Nephron (organoid): ENCODE data around the gene SORBS1.

Experiments used
- H3K27ac Mint-ChIP-seq, 3 experiments: 2 replicates each; pipeline ENCODE4 v1.8.0; 2020; ENCODE audit warnings: mixed read lengths in 3 of 3, mild to moderate bottlenecking in 2 of 3, moderate library complexity in 1 of 3
- H3K27me3 Mint-ChIP-seq: 2 replicates; pipeline ENCODE4 v1.8.0; 2021; ENCODE audit warnings: low read depth, mild to moderate bottlenecking, moderate library complexity, mixed read lengths
- H3K36me3 Mint-ChIP-seq: 2 replicates; pipeline ENCODE4 v1.8.0; 2020; ENCODE audit warnings: low read depth, mixed read lengths
- H3K4me1 Mint-ChIP-seq: 2 replicates; pipeline ENCODE4 v1.8.0; 2020; ENCODE audit warnings: mixed read lengths
- H3K4me3 Mint-ChIP-seq, 3 experiments: 2 replicates each; pipeline ENCODE4 v1.8.0; 2020; ENCODE audit warnings: mild to moderate bottlenecking in 3 of 3, mixed read lengths in 3 of 3, moderate library complexity in 2 of 3
- H3K9me3 Mint-ChIP-seq: 2 replicates; pipeline ENCODE4 v1.8.0; 2020; ENCODE audit warnings: mixed read lengths
- TF ChIP-seq, protein P1 (sequence below), 3 experiments: fragments of 200-600 bp; sonication (generic); IDR thresholded peaks; one replicate each; pipeline ENCODE4 v1.5.0; 2021; ENCODE audit warnings: antibody characterized with exemption in 3 of 3; ENCODE audit not compliant: unreplicated experiment in 3 of 3

Gene SORBS1

DNA sequence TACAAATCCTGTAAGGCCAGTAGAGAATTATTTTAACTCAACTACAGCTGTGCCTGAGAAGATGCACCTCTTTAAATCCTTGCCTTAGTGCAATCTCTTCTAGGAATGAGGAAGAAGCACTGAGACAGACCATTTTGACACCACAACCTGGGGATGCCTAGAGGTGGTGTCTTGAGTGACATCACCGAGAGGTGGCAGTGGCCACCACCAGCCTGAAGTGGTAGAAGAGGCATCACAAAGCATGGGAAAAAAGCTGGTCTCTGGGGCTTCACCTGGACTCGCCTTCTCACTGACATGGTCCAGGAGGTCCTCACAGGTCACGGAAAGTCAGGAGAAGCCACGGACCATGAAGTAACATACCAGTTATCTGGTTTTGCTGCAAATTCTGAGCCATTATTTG is 171.2 kb downstream of the SORBS1 start:
- Mint-ChIP-seq H3K9me3 (no peaks in the 10 kb centered on the region), H3K27ac (no peak overlapping the region), H3K27me3 (no peaks in the 10 kb centered on the region), H3K36me3 (peaks cover 6% of the 10 kb centered on the region), H3K4me1 (peaks cover 13% of the 10 kb centered on the region), H3K4me3 (no peak overlapping the region)
- TF ChIP-seq, protein P1, sequence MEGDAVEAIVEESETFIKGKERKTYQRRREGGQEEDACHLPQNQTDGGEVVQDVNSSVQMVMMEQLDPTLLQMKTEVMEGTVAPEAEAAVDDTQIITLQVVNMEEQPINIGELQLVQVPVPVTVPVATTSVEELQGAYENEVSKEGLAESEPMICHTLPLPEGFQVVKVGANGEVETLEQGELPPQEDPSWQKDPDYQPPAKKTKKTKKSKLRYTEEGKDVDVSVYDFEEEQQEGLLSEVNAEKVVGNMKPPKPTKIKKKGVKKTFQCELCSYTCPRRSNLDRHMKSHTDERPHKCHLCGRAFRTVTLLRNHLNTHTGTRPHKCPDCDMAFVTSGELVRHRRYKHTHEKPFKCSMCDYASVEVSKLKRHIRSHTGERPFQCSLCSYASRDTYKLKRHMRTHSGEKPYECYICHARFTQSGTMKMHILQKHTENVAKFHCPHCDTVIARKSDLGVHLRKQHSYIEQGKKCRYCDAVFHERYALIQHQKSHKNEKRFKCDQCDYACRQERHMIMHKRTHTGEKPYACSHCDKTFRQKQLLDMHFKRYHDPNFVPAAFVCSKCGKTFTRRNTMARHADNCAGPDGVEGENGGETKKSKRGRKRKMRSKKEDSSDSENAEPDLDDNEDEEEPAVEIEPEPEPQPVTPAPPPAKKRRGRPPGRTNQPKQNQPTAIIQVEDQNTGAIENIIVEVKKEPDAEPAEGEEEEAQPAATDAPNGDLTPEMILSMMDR (IDR thresholded peaks at IDR 0.05; ENCODE audit: unreplicated experiment in 3 of 3) = no peak

DNA sequence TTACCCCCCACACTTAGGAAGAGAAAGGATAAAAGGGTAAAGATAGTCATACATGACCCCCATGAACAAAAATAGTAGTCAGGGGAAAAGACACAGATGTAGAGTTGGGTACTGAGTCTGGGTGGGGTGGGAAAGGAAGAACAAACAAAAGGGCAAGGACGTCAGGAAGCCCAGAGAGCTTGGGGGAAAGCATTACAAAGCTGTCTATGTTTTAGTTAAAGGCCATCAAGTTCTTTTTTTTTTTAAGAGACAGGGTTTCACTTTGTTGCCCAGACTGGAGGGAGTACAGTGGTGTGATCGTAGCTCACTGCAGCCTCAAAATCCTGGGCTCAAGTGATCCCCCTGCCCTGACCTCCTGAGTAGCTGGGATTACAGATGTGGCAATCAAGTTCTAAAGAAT is 172.0 kb downstream of the SORBS1 start:
- H3K27me3 Mint-ChIP-seq = no peaks in the 10 kb centered on the region
- TF ChIP-seq, protein P1 (IDR thresholded peaks at IDR 0.05; ENCODE audit: unreplicated experiment in 3 of 3) = no peak
- H3K36me3 Mint-ChIP-seq = peaks cover 4% of the 10 kb centered on the region
- no peak overlapping the region for H3K4me3 Mint-ChIP-seq
- H3K27ac Mint-ChIP-seq = no peak overlapping the region
- peaks cover 13% of the 10 kb centered on the region for H3K4me1 Mint-ChIP-seq
- no peaks in the 10 kb centered on the region for H3K9me3 Mint-ChIP-seq

DNA sequence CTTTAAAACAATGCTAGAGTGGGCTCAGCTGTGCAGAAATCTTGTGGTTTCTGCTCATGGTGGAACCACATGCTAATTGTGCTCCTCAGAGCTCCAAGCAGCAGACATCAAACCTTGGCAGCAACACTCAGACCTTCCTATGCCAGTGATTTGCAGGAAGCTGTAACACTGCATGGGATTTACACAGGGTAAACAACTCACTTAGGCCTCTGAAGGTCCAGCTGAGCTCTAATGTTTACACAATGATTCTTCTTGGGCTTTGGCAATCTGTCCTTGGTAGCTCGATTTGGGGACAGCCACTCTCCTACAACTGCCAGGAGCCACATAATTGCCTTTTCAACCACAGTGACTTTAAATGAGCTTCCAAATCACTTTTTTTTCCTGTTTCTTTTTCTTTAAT is 172.6 kb downstream of the SORBS1 start:
- TF ChIP-seq, protein P1 (IDR thresholded peaks at IDR 0.05; ENCODE audit: unreplicated experiment in 3 of 3) = no peak
- Mint-ChIP-seq H3K27ac (no peak overlapping the region), H3K4me1 (peaks cover 13% of the 10 kb centered on the region), H3K4me3 (no peak overlapping the region), H3K9me3 (no peaks in the 10 kb centered on the region), H3K27me3 (no peaks in the 10 kb centered on the region), H3K36me3 (peaks cover 6% of the 10 kb centered on the region)

DNA sequence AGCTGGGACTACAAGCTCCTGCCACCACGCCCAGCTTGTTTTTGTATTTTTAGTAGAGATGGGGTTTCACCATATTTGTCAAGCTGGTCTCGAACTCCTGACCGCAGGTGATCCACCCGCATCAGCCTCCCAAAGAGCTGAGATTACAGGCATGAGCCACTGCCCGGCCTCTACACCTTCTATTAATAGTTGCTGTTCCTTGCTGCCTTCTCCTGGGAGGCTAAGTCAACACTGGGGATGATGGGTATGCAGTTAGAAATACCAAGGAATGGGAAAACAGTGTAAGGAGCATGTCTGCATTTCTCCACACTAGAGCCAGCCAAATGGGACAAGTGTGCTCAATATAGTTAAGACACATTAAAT is 173.1 kb downstream of the SORBS1 start:
- no peak overlapping the region for H3K27ac Mint-ChIP-seq
- H3K4me3 Mint-ChIP-seq = no peak overlapping the region
- TF ChIP-seq, protein P1 (IDR thresholded peaks at IDR 0.05; ENCODE audit: unreplicated experiment in 3 of 3) = no peak
- H3K9me3 Mint-ChIP-seq = no peaks in the 10 kb centered on the region
- no peaks in the 10 kb centered on the region for H3K27me3 Mint-ChIP-seq
- peaks cover 13% of the 10 kb centered on the region for H3K4me1 Mint-ChIP-seq
- peaks cover 6% of the 10 kb centered on the region for H3K36me3 Mint-ChIP-seq

DNA sequence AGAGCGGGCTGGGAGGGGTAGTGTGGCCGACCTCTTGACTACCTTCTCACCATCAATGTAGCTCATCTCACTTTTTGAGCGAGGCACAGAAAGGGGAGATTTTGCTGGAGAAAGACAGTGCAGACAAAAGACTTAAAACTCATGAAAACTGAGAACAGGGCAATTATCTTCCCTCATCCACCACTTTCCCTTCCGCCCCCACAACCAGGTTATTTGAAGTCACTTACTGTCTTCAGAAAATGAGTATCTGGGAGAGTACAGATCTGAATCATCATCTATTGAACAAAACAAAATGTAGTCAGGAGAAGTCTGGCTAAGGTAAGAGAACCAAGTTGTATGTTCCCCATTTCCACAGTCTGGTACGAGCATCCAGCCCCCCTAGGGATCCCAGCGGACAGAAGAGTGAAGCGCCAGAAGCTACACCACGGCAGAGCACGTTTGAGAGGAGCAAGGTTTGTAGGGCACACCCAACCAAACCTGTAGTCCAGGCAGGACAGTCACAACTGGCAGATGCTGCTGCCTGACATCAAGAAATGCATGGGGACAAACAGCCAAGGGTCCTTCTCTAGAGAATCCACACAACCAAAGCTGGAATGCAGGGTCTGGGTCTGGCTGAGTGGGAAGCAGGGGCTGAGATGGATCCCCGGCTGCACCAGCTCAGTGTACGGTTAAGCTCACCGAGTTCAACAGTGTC is 177.0 kb downstream of the SORBS1 start:
- H3K4me1 Mint-ChIP-seq = no peaks in the 10 kb centered on the region
- peaks cover 23% of the 10 kb centered on the region for H3K36me3 Mint-ChIP-seq
- no peak overlapping the region for H3K27ac Mint-ChIP-seq
- H3K4me3 Mint-ChIP-seq = no peak overlapping the region
- no peaks in the 10 kb centered on the region for H3K27me3 Mint-ChIP-seq
- TF ChIP-seq, protein P1 (IDR thresholded peaks at IDR 0.05; ENCODE audit: unreplicated experiment in 3 of 3) = no peak
- no peaks in the 10 kb centered on the region for H3K9me3 Mint-ChIP-seq

DNA sequence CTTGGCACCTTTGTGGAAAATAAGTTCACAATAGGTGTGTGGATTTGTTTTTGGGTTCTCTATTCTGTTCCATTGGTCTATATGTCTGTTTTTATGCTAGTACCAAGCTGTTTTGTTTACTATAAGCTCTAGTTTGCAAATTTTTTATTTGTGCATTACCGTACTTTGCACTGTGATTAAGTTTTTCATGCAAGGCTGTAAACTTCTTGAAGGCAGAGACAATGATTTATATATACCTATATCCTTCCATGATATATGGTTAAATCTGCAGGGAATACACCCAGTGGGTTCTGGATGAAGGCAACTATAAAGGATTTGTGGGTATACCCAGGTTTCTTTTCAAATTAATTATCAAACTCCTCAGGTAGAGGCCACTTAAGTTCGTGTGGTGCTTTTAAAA is 178.6 kb downstream of the SORBS1 start:
- TF ChIP-seq, protein P1 (IDR thresholded peaks at IDR 0.05; ENCODE audit: unreplicated experiment in 3 of 3) = no peak
- no peak overlapping the region for H3K27ac Mint-ChIP-seq
- peaks cover 27% of the 10 kb centered on the region for H3K36me3 Mint-ChIP-seq
- no peaks in the 10 kb centered on the region for H3K27me3 Mint-ChIP-seq
- H3K4me1 Mint-ChIP-seq = no peaks in the 10 kb centered on the region
- no peak overlapping the region for H3K4me3 Mint-ChIP-seq
- no peaks in the 10 kb centered on the region for H3K9me3 Mint-ChIP-seq
